K562 (cell line): Measurements from ENCODE around the gene TTC28. TPM values are rescaled to one million over a fixed set of nuclear protein-coding genes. Genes with fewer than 3 reads are reported as not detected.

Experiments used
- AFF1 ChIP-seq, 2 experiments: fragments of 450-650 bp; IDR thresholded peaks; 2 replicates each; pipeline ENCODE4 v1.6.1; 2018; ENCODE audit warnings: mild to moderate bottlenecking in 2 of 2, low read depth in 1 of 2; ENCODE audit not compliant: partially characterized antibody in 2 of 2
- ARID2 ChIP-seq: fragments of 450-650 bp; IDR thresholded peaks from 2 replicates; pipeline ENCODE4 v1.6.1; 2017; ENCODE audit warnings: antibody characterized with exemption, mild to moderate bottlenecking
- ATF4 ChIP-seq: fragments of 450-650 bp; formaldehyde crosslinking; IDR thresholded peaks from 2 replicates; pipeline ENCODE4 v1.4.0; 2022; ENCODE audit warnings: mild to moderate bottlenecking, moderate library complexity
- CC2D1A ChIP-seq: fragments of 450-650 bp; IDR thresholded peaks from 2 replicates; pipeline ENCODE4 v1.6.1; 2017; ENCODE audit warnings: mild to moderate bottlenecking
- ESRRB ChIP-seq: fragments of 250-450 bp; sonication (Bioruptor Pico); IDR thresholded peaks from 2 replicates; pipeline ENCODE4 v1.5.0; 2020; ENCODE audit warnings: mild to moderate bottlenecking, moderate library complexity, borderline replicate concordance
- FOXJ3 ChIP-seq: sonication (generic); formaldehyde crosslinking; IDR thresholded peaks from 2 replicates; pipeline ENCODE4 v1.4.0; 2020; ENCODE audit warnings: mild to moderate bottlenecking, missing genetic modification reagents
- HCFC1 ChIP-seq: IDR thresholded peaks from 2 replicates; pipeline ENCODE4 v1.6.1; 2012; ENCODE audit warnings: low read depth, low read length, improper control_type of control experiment
- HNRNPLL ChIP-seq: fragments of 200-400 bp; formaldehyde crosslinking; IDR thresholded peaks from 2 replicates; pipeline ENCODE4 v1.6.1; 2017; ENCODE audit warnings: low read length, low read depth, mild to moderate bottlenecking; ENCODE audit not compliant: poor library complexity, severe bottlenecking
- MXI1 ChIP-seq: IDR thresholded peaks from 2 replicates; pipeline ENCODE4 v1.6.1; 2011; ENCODE audit warnings: low read depth, mild to moderate bottlenecking, improper control_type of control experiment, low read length
- NFIC ChIP-seq: fragments of 450-650 bp; IDR thresholded peaks from 2 replicates; pipeline ENCODE4 v1.6.1; 2017; ENCODE audit warnings: mild to moderate bottlenecking, inconsistent platforms
- PBX2 ChIP-seq, 2 experiments: IDR thresholded peaks in 1 of 2; conservative IDR thresholded peaks in 1 of 2; 2 replicates each; pipeline ENCODE4 v1.6.1; 2016; ENCODE audit warnings: low read depth in 2 of 2, mild to moderate bottlenecking in 1 of 2, missing compliant biosample characterization in 1 of 2, missing genetic modification characterization in 1 of 2, moderate library complexity in 1 of 2
- PHB2 ChIP-seq: fragments of 450-650 bp; IDR thresholded peaks from 2 replicates; pipeline ENCODE4 v1.6.1; 2017; ENCODE audit warnings: low read depth
- PTBP1 ChIP-seq: fragments of 200-400 bp; formaldehyde crosslinking; IDR thresholded peaks from 2 replicates; pipeline ENCODE4 v1.6.1; 2017; ENCODE audit warnings: low read depth, low read length
- PTRF ChIP-seq: fragments of 450-650 bp; IDR thresholded peaks from 2 replicates; pipeline ENCODE4 v1.6.1; 2016; ENCODE audit warnings: mild to moderate bottlenecking, missing genetic modification characterization, missing compliant biosample characterization
- RBM39 ChIP-seq: fragments of 200-400 bp; formaldehyde crosslinking; optimal IDR thresholded peaks from 2 replicates; pipeline ENCODE3; 2018; ENCODE audit warnings: low read depth, low read length
- RCOR1 ChIP-seq, 2 experiments: IDR thresholded peaks; 2 replicates each; pipeline ENCODE4 v1.6.1; 2012; ENCODE audit warnings: low read depth in 2 of 2, low read length in 2 of 2, borderline replicate concordance in 1 of 2, improper control_type of control experiment in 1 of 2
- RNF2 ChIP-seq: sonication (generic); IDR thresholded peaks from 2 replicates; pipeline ENCODE4 v1.6.1; 2016
- XRCC5 ChIP-seq: fragments of 200-400 bp; formaldehyde crosslinking; IDR thresholded peaks from 2 replicates; pipeline ENCODE4 v1.6.1; 2017; ENCODE audit warnings: low read depth, mild to moderate bottlenecking, low read length
- YBX1 ChIP-seq: fragments of 450-650 bp; IDR thresholded peaks from 2 replicates; pipeline ENCODE4 v1.7.1; 2016; ENCODE audit warnings: mild to moderate bottlenecking
- ZKSCAN1 ChIP-seq: fragments of 150-350 bp; IDR thresholded peaks from 2 replicates; pipeline ENCODE4 v1.6.1; 2016; ENCODE audit warnings: low read depth, low read length
- ZNF551 ChIP-seq: fragments of 250-450 bp; sonication (Bioruptor Pico); IDR thresholded peaks from 2 replicates; pipeline ENCODE4 v1.5.0; 2021; ENCODE audit warnings: mild to moderate bottlenecking, moderate library complexity
- ZNF668 ChIP-seq: fragments of 250-450 bp; sonication (Bioruptor Pico); IDR thresholded peaks from 2 replicates; pipeline ENCODE4 v1.8.0; 2022; ENCODE audit warnings: mild to moderate bottlenecking, inconsistent platforms
- ZNF764 ChIP-seq: fragments of 250-450 bp; sonication (Bioruptor Pico); IDR thresholded peaks from 2 replicates; pipeline ENCODE4 v1.4.0; 2020; ENCODE audit warnings: low read depth, mild to moderate bottlenecking, moderate library complexity
- polyA plus RNA-seq, 8 experiments: library from polyadenylated mRNA; depleted of rRNA in 4 of 8; stranded (reverse) in 5 of 8; unstranded in 3 of 8; fragments of >200 nt; fragmentation: Nextera tagmentation in 2 of 8; fragmentation: Illumina TruSeq in 1 of 8; extraction: Ambion mirVana in 2 of 8; extraction: Trizol in 1 of 8; gene quantifications; 2 replicates each; pipeline versions ENCODE4 v1.2.1 to v1.2.3, GENCODE V29; 2011 to 2014; ENCODE audit warnings: inconsistent platforms in 1 of 8, missing spikeins in 1 of 8
- total RNA-seq, 7 experiments: library from RNA; depleted of rRNA in 6 of 7; stranded (reverse); fragments of >200 nt in 6 of 7; fragmentation: Illumina TruSeq in 2 of 7; extraction: Trizol in 2 of 7; gene quantifications; 2 replicates each; pipeline versions ENCODE4 v1.2.1 to v1.2.3, GENCODE V29; 2011 to 2021; ENCODE audit warnings: low replicate concordance in 1 of 7

Gene TTC28
- total and polyA plus RNA-seq, 9 of the 15 experiments (the other 6 are each of a cell fraction or from before 2014, with no cell fraction given), result 0.22 to 10.7 (median 3.1) TPM

- TF ChIP-seq HNRNPLL (no peak), CC2D1A (no peak), ZNF668 (peak; percentile 57; the same call in 1 of the 2 replicates), PTRF (peak; percentile 85), PBX2 (CRISPR knock-in tag; IDR thresholded peaks at IDR 0.05; ENCODE audit: low read depth) (no peak), PBX2 (tag; conservative IDR thresholded peaks at IDR 0.05; ENCODE audit: low read depth) (no peak), ZNF764 (CRISPR knock-in tag) (no peak), RCOR1 (IDR thresholded peaks at IDR 0.05; ENCODE audit: borderline replicate concordance in 1 of 2, low read depth in 2 of 2, low read length in 2 of 2) (no peak), RBM39 (no peak), ATF4 (CRISPR knock-in tag) (no peak), PTBP1 (no peak), XRCC5 (no peak), RNF2 (no peak), FOXJ3 (CRISPR knock-in tag) (no peak), YBX1 (no peak), AFF1 (IDR thresholded peaks at IDR 0.05; ENCODE audit: low read depth in 1 of 2, partially characterized antibody in 2 of 2) (no peak), PHB2 (no peak), HCFC1 (no peak), ARID2 (no peak), ZNF551 (CRISPR knock-in tag) (no peak), ZKSCAN1 (no peak), NFIC (no peak), MXI1 (no peak), ESRRB (CRISPR knock-in tag) (no peak)
Measured at GRCh38 chr22:28589102-28589750, 90.4 kb downstream of the TTC28 start (continued).
